Mesendoderm (in vitro differentiated cells): ENCODE results near the gene MARCHF9.

ENCODE experiments used
- DNase-seq: peaks from one replicate; pipeline ENCODE4 v3.0.0; 2013
- H2AK5ac ChIP-seq: 2 replicates; pipeline ENCODE4 v1.6.1; 2013; ENCODE audit warnings: low read length, inconsistent platforms
- H2BK120ac ChIP-seq: 2 replicates; pipeline ENCODE4 v1.6.1; 2013; ENCODE audit warnings: low read depth, mild to moderate bottlenecking, low read length, moderate library complexity, mixed read lengths
- H2BK15ac ChIP-seq: replicated peaks from 2 replicates; pipeline ENCODE4 v1.6.1; 2013; ENCODE audit warnings: low read depth, mild to moderate bottlenecking, moderate library complexity
- H2BK5ac ChIP-seq: 2 replicates; pipeline ENCODE4 v1.6.1; 2013; ENCODE audit warnings: low read length, inconsistent platforms
- H3K18ac ChIP-seq: 2 replicates; pipeline ENCODE4 v1.6.1; 2013; ENCODE audit warnings: mild to moderate bottlenecking, low read length, mixed read lengths
- H3K23ac ChIP-seq: one replicate; pipeline ENCODE4 v1.6.1; 2013; ENCODE audit warnings: low read length
- H3K27ac ChIP-seq: 2 replicates; pipeline ENCODE4 v1.5.1; 2013; ENCODE audit warnings: low read depth, mild to moderate bottlenecking, inconsistent platforms, low read length, moderate library complexity
- H3K27me3 ChIP-seq: 2 replicates; pipeline ENCODE4 v1.6.1; 2013; ENCODE audit warnings: low read length, control low read depth, mild to moderate bottlenecking, inconsistent platforms; ENCODE audit not compliant: insufficient read depth, poor library complexity
- H3K36me3 ChIP-seq: 2 replicates; pipeline ENCODE4 v1.6.1; 2013; ENCODE audit warnings: low read length, inconsistent platforms; ENCODE audit not compliant: control insufficient read depth, insufficient read depth
- H3K4ac ChIP-seq: one replicate; pipeline ENCODE4 v1.6.1; 2013; ENCODE audit warnings: low read depth, mild to moderate bottlenecking, low read length, moderate library complexity
- H3K4me1 ChIP-seq: 2 replicates; pipeline ENCODE4 v1.6.1; 2013; ENCODE audit warnings: low read depth, low read length, inconsistent platforms; ENCODE audit not compliant: control insufficient read depth
- H3K4me2 ChIP-seq: 2 replicates; pipeline ENCODE4 v1.6.1; 2013; ENCODE audit warnings: low read length
- H3K4me3 ChIP-seq: 2 replicates; pipeline ENCODE4 v1.5.1; 2013; ENCODE audit warnings: mild to moderate bottlenecking, low read length
- H3K56ac ChIP-seq: one replicate; pipeline ENCODE4 v1.6.1; 2013; ENCODE audit warnings: low read length
- H3K79me1 ChIP-seq: 2 replicates; pipeline ENCODE4 v1.6.1; 2013; ENCODE audit warnings: low read length, inconsistent platforms
- H3K79me2 ChIP-seq: 2 replicates; pipeline ENCODE4 v1.6.1; 2013; ENCODE audit warnings: mild to moderate bottlenecking, low read length; ENCODE audit not compliant: control insufficient read depth, insufficient read depth
- H3K9ac ChIP-seq: 2 replicates; pipeline ENCODE4 v1.6.1; 2013; ENCODE audit warnings: low read length, inconsistent platforms
- H4K5ac ChIP-seq: one replicate; pipeline ENCODE4 v1.6.1; 2013; ENCODE audit warnings: low read length
- H4K8ac ChIP-seq: one replicate; pipeline ENCODE4 v1.6.1; 2013; ENCODE audit warnings: low read depth, mild to moderate bottlenecking, control low read depth, low read length, moderate library complexity
- WGBS: extraction: QIAGEN DNeasy Blood & Tissue Kit; methylation state at CpG from one replicate; pipeline ENCODE4 v1.1.7; 2013; ENCODE audit warnings: low lambda C conversion rate, missing lambda C conversion rate; ENCODE audit not compliant: insufficient coverage; ENCODE audit errors: extremely low coverage; 5-methylcytosine and 5-hydroxymethylcytosine counted together

The MARCHF9 gene

DNA sequence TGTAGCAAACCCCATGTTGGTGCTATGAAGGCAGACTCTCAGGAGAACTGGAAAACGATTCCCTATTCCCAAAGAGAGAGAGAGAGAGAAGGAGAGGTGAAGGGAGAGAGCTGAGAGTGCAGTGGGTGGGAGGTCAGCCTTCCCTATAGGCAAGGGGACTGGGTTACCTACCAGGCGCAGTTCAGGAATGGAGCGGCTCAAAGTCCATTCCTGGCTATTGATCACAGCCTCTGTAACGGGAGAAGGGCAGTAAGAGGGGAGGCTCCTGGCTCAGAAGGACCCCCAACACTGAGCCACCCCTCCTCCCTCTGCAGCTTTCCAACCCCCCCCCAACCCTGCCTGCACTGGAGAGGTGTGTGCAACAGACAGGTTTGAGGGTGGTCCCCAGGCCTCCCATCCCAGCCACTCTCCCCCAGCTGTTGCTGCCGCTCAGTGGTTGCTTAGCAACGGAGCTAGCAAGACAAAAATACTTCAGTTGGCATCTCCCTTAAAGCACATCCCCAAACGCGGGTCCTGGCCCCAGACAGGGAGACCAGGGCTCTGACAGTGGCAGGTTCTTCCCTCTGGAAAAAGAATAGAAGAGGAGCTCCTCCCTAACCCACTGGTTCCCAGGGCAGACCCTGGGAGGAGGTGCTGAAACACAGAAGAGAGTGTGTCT lies 19.6 kb upstream of the MARCHF9 start:
- no peak overlapping the region for H3K27ac ChIP-seq

DNA sequence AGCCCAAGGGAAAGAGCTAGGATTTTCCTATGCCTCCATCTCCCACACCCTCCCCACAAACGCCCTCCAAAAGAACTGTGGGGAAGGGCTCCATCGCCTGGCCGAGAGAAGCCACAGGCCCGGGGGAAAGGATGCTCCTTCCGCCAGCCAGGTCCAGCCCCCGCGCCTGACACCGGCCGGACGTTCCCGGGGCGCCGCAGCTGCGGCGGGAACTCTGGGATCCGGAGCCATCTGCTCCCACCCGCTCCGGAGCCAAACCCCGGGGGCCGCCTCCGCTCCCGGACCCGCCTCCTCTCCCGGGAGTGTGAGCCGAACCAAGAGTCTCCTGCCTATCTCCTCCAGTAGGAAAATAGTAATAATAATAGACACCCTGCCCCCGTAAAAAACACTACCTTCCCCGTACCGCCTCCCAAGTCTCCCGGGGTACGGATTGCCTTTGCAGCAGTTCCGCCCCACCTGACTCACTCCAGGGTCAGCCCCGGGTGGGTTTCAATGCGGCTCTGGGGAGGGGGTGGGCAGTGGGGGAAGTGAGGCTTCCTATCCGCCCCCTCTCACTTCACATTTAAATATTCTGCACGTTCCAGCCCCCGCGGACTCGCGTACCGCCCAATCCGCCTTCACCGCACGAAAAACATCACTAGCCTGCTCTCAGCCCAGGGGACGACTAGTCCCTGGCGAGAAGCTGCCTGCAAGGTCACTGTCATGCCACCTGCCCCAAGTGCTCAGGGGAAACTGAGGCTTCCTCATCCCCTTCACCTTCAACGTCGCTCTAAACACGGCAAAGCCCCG lies 18.8 kb upstream of the MARCHF9 start:
- Histone ChIP-seq H3K36me3 (no peaks in the 10 kb centered on the region), H2BK5ac (no peak overlapping the region), H2BK15ac (no peak overlapping the region), H3K4me1 (peaks cover 2% of the 10 kb centered on the region), H3K79me2 (no peaks in the 10 kb centered on the region), H4K5ac (no peak overlapping the region), H3K4ac (no peak overlapping the region), H3K9ac (no peak overlapping the region), H2AK5ac (no peak overlapping the region), H3K18ac (no peak overlapping the region), H3K27ac (no peak overlapping the region), H3K56ac (peak overlapping the region; percentile 34), H3K23ac (no peak overlapping the region), H3K4me2 (peak overlapping the region; percentile 18), H3K79me1 (no peaks in the 10 kb centered on the region), H3K27me3 (peaks cover 65% of the 10 kb centered on the region), H4K8ac (no peak overlapping the region), H2BK120ac (no peak overlapping the region), H3K4me3 (no peak overlapping the region)
- no CpG with 5 or more reads among the region's 49 CpGs for WGBS
- peak; percentile 83 for DNase-seq

More for the DNA sequence above, 19.6 kb upstream of the MARCHF9 start:
- no peaks in the 10 kb centered on the region for H3K36me3 ChIP-seq
- H3K4ac ChIP-seq = no peak overlapping the region
- H2BK15ac ChIP-seq = no peak overlapping the region
- H3K4me3 ChIP-seq = no peak overlapping the region
- no peak overlapping the region for H4K8ac ChIP-seq
- no peak overlapping the region for H3K9ac ChIP-seq
- no peak overlapping the region for H3K23ac ChIP-seq
- no peak overlapping the region for H3K56ac ChIP-seq
- H2BK120ac ChIP-seq = no peak overlapping the region
- no peak overlapping the region for H2BK5ac ChIP-seq
- peaks cover 2% of the 10 kb centered on the region for H3K4me1 ChIP-seq
- H4K5ac ChIP-seq = no peak overlapping the region
- no peak overlapping the region for H2AK5ac ChIP-seq
- peaks cover 63% of the 10 kb centered on the region for H3K27me3 ChIP-seq
- WGBS = no CpG with 5 or more reads among the region's 8 CpGs
- H3K4me2 ChIP-seq = no peak overlapping the region
- H3K79me1 ChIP-seq = no peaks in the 10 kb centered on the region
- H3K18ac ChIP-seq = no peak overlapping the region
- DNase-seq = peak; percentile 56
- no peaks in the 10 kb centered on the region for H3K79me2 ChIP-seq

DNA sequence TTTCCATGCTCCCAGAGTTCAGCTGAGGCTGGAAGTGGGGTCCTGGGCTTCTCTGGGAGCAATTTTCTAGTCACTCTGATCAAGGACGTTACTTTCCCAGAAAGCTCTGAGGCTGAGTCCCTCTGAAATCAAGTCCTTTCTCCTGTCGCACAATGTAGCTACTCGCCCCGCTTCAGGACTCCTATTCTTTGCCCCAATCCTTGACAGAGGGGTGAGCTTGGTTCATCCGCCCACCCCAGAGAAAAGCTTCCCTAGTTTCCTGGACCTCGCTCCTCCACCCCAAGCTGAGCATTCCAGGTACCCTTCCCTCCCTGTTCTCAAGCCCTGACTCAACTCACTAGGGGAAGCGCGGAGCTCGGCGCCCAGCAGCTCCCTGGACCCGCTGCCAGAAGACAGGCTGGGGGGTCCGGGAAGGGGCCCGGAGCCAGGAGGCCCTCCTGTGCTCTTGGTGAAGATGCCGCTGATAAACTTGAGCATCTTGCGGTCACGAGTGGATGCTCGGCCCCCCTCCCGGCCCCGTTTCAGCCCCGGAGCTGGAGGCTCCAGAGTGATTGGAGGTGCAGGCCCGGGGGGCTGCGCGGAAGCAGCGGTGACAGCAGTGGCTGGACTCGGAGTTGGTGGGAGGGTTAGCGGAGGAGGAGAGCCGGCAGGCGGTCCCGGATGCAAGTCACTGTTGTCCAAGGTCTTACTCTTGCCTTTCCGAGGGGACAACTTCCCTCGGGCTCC lies 18.0 kb upstream of the MARCHF9 start:
- H3K9ac ChIP-seq = no peak overlapping the region
- no peak overlapping the region for H4K8ac ChIP-seq
- no peak overlapping the region for H4K5ac ChIP-seq
- no peak for DNase-seq
- no peaks in the 10 kb centered on the region for H3K79me2 ChIP-seq
- no peak overlapping the region for H2BK120ac ChIP-seq
- no peak overlapping the region for H3K27ac ChIP-seq
- no peak overlapping the region for H2AK5ac ChIP-seq
- no peaks in the 10 kb centered on the region for H3K36me3 ChIP-seq
- no peak overlapping the region for H2BK5ac ChIP-seq
- H3K4me2 ChIP-seq = peak overlapping the region; percentile 18
- H3K79me1 ChIP-seq = no peaks in the 10 kb centered on the region
- no peak overlapping the region for H3K4ac ChIP-seq
- H3K56ac ChIP-seq = peak overlapping the region; percentile 34
- H3K4me1 ChIP-seq = peaks cover 2% of the 10 kb centered on the region
- no peak overlapping the region for H3K4me3 ChIP-seq
- H2BK15ac ChIP-seq = no peak overlapping the region
- no peak overlapping the region for H3K18ac ChIP-seq
- H3K27me3 ChIP-seq = peaks cover 65% of the 10 kb centered on the region
- WGBS = no CpG with 5 or more reads among the region's 31 CpGs
- H3K23ac ChIP-seq = peak overlapping the region; percentile 66

- no peak overlapping the region for H3K18ac ChIP-seq
- H3K4ac ChIP-seq = no peak overlapping the region
- no peaks in the 10 kb centered on the region for H3K79me2 ChIP-seq
- no peak overlapping the region for H3K27ac ChIP-seq
- peak overlapping the region; percentile 13 for H3K4me2 ChIP-seq
- H4K5ac ChIP-seq = no peak overlapping the region
- no peaks in the 10 kb centered on the region for H3K79me1 ChIP-seq
- H2BK15ac ChIP-seq = no peak overlapping the region
- H3K4me1 ChIP-seq = peaks cover 2% of the 10 kb centered on the region
- DNase-seq = no peak
- no peak overlapping the region for H3K9ac ChIP-seq
- H3K23ac ChIP-seq = peak overlapping the region; percentile 66
- H2AK5ac ChIP-seq = no peak overlapping the region
- peaks cover 62% of the 10 kb centered on the region for H3K27me3 ChIP-seq
- no peak overlapping the region for H4K8ac ChIP-seq
- no peak overlapping the region for H2BK120ac ChIP-seq
- no peak overlapping the region for H2BK5ac ChIP-seq
- H3K56ac ChIP-seq = no peak overlapping the region
- no CpG with 5 or more reads among the region's 110 CpGs for WGBS
- no peak overlapping the region for H3K4me3 ChIP-seq
- no peaks in the 10 kb centered on the region for H3K36me3 ChIP-seq
Measured at GRCh38 chr12:57737467-57738460, 17.1 kb upstream of the MARCHF9 start.

GRCh38 chr12:57738661-57739237 lies 16.2 kb upstream of the MARCHF9 start, which contains the start of gene AGAP2:
TSS of gene AGAP2 (minus strand) at chr12:57738742. CDS start at chr12:57738246, 496 bp downstream.
- H3K79me1 ChIP-seq = no peaks in the 10 kb centered on the region
- H3K9ac ChIP-seq = no peak within 1 kb of the TSS
- peak within 1 kb of the TSS; percentile 13 for H3K4me2 ChIP-seq
- H4K5ac ChIP-seq = no peak within 1 kb of the TSS
- no peak within 1 kb of the TSS for H3K4ac ChIP-seq
- H3K23ac ChIP-seq = no peak within 1 kb of the TSS
- peaks cover 2% of the 10 kb centered on the region for H3K4me1 ChIP-seq
- peak; percentile 78 for DNase-seq
- H4K8ac ChIP-seq = no peak within 1 kb of the TSS
- H3K18ac ChIP-seq = no peak within 1 kb of the TSS
- no CpG with 5 or more reads among the region's 36 CpGs for whole genome bisulfite sequencing
- no peaks in the 10 kb centered on the region for H3K36me3 ChIP-seq
- no peak within 1 kb of the TSS for H2BK120ac ChIP-seq
- H3K79me2 ChIP-seq = no peaks in the 10 kb centered on the region
- no peak within 1 kb of the TSS for H2BK5ac ChIP-seq
- H3K27me3 ChIP-seq = peaks cover 59% of the 10 kb centered on the region
- H3K27ac ChIP-seq = no peak within 1 kb of the TSS
- H3K4me3 ChIP-seq = no peak within 1 kb of the TSS
- no peak within 1 kb of the TSS for H2BK15ac ChIP-seq
- H2AK5ac ChIP-seq = no peak within 1 kb of the TSS
- no peak within 1 kb of the TSS for H3K56ac ChIP-seq
